Activated CD8-positive, alpha-beta memory T cell treated with anti-CD3 and anti-CD28 coated beads, Interleukin-2, amount 50 U/mL, for 4 hours (primary cell): Measurements from ENCODE around the gene ORMDL3.

Experiments used
- DNase-seq: peaks from one replicate; pipeline ENCODE4 v3.0.0-alpha.2; 2020

The ORMDL3 gene, protein sequence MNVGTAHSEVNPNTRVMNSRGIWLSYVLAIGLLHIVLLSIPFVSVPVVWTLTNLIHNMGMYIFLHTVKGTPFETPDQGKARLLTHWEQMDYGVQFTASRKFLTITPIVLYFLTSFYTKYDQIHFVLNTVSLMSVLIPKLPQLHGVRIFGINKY

DNA sequence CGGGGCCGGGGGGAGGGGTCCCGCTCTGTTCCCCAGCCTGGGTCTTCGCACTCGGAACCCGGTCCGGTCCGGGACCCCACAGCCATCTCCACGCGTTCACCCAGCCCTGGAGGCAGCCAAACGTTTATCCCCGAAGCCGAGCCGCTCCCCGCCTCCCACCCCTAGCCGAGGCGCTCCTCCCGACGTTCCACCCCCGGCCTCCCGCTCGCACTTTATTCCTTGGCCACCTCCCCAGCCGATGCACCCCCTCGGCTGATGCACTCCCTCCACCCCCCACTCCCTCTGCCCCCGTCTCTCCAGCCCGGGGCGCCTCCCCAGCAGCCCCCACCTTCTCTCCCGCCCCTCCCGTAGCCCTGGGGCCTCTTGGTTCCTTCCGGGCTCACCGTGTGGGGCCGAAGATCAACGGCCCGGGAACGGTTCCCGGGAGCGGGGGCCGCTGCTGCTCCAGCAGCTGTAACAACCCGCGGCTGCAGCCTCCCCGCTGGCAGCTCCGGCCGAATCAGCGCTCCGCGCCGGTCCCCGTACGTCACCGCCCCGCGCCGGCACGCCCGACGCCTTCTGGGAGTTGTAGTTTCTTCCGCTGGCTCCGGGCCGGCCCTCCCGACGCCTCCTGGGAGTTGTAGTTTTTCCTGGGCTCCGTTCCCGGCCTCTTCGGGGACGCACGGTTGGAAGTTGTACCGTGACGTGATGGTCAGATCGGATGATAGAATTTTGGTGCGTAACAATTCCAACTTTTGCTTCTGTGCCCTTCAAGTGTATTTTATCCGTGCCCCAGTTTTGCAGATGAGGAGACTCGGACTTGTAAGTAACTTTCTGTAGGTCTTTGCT is at the start of gene ORMDL3, which contains the start of gene LRRC3C:
Gene ORMDL3 (minus strand): TSS at position 501 of the 828 bp plus-strand sequence. CDS start 3,398 bp downstream, outside the sequence.
Gene LRRC3C (plus strand): TSS at position 632 of the 828 bp plus-strand sequence. CDS start 13,792 bp downstream, outside the sequence.
- peak; percentile 91 for DNase-seq

DNA sequence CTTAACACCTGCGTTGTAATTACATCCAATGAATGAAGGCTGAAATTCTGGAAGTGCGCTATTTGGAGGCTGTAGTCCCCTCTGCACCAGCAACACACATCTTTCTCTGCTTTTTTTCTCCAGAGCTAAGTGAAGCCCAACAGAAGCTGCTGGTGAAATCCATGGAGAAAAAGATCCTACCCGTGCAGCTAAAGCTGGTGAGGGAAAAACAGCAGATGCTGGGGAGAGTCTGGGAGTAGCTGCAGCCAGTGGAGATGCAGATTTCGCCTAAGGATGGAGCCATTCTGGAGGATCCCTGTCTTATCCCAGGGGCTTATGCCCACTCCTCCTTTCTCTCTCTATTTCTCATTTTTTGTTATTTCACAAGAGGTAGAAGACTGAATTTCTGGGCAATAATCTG is 48.4 kb upstream of the ORMDL3 start:
- no peak for DNase-seq

DNA sequence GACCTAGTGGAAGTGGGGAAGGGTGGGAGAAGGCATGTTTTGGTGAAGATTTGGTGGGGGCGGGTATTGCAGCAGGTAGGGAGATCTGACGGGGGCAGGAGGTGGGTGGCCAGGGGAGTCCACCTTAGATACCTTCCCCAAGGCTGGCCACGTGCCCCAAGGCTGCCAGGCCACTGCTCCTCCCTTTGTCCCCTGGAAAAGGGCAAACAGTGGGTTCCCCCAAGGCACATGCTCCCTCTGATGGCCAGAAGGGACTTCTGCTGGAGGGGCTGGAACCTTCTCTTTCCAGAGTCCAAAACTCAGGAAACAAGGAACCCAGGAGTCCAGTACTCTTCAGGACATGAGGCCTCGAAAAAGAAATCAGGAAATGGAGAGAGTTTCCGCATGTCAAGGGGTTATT is 47.0 kb upstream of the ORMDL3 start:
- no peak for DNase-seq

DNA sequence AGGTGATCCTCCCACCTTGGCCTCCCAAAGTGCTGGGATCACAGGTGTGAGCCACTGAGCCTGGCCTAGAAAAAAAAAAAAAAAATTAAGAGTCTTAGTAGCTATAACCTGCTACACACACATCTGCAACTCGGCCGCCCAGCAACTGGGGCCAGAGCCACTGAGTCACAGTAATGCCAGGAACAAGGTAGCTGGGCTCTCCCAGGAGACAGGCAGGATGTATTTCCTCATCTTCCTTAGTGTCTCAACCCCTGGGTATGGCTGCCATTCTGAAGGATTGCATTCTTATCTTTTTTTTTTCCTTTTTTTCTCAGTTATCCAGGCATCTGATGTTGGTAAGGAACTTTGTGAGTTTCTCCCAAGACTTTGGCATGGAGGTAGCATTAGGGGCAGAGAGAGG is 46.1 kb upstream of the ORMDL3 start:
- no peak for DNase-seq

DNA sequence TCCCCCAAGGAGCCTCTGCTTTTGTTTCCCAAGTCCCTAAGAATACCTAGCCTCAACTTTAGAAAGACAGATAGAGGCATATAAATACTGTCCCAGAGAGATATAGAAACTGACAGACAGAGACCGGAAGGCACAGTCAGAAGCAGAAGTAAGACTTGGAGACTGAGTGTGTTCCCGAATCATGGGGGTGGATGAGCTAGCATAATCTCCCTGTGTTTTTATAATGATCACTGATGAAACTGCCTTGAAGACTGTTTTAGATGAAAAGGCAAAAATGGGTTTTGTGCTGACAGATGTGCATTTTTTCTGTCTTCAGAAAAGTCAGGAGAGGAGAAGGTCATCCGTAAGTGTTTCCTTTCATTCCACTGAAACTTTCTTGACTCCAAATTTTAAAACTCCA is 44.9 kb upstream of the ORMDL3 start:
- DNase-seq, result no peak

DNA sequence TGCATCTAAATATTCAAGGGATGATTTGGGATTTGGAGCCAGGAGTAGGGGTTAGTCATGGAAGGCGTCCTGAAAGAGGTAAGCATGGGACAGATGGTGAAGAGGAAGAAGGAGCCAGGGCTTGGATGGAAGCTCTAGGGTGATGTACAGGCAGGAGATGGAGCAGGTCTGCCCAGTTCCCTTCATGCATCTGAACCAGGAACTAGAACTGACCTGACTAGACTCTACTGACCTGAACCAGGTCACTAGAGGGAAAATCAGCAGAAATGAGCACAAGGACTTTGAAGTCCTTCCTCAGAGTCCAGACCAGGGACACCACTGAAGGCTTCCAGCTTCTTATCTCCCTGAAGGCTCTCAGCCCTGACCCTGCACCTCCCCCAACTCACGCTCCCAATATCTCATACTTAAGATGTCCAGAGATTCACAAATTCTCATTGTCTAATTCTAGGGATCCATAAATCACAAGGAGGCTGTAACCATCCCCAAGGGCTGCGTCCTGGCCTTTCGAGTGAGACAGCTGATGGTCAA is 43.7 kb upstream of the ORMDL3 start:
- DNase-seq, result no peak

DNA sequence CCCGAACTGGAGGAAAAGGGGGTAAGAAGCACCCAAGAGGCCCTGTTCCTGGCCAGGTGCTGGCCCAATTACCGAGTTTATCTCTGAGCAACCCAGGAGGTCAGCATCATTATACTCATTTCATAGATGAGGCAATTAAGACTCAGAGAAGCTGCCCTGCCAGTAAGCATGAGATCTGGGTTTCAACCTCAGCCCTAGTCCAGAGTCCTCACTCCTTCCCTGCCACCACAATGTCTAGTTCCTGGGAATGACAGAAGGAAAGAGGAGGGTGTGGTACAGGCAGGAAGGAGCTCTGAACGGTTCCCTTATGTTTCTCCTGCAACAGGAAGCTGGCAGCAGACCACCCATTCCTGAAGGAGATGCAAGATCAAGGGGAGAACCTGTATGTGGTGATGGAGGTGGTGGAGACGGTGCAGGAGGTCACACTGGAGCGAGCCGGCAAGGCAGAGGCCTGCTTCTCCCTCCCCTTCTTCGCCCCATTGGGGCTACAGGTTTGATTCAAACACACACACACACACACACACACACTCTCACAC is 42.8 kb upstream of the ORMDL3 start:
- no peak for DNase-seq

DNA sequence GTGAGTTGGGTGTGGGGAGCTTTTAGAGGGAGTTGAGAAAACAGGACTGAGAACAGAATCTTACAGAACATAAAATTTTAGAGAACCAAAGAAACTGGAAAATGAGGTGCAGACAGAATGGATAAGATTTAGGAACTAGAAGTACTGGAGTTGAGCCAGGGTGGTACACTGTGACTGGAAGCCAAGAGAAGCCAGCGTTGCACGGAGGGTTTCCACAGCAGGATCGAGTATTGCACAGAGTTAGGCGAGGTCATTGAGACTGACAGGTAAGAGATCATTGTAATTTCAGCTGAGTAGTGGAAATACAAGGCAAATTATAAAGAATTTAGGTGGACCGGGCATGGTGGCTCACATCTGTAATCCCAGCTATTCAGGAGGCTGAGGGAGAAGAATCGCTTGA is 42.0 kb upstream of the ORMDL3 start:
- no peak for DNase-seq

DNA sequence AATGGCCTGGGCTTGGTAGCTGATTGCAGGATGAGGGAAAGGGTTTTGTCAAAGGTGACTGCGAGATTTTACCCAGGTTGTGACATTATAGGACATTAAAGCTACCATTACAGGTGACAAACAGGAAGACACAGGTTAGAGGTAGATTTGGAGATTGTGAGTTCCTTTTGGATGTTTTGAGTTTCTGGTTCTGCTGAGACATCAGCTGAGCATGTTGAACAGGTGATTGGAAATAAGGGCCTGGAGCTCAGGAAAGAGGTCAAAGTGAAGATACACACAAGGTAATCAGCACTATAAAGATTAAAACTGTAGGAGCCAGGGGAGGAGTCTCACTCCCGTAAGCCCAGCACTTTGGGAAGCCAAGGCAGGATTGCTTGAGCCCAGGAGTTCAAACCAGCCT is 41.4 kb upstream of the ORMDL3 start:
- DNase-seq, result no peak

DNA sequence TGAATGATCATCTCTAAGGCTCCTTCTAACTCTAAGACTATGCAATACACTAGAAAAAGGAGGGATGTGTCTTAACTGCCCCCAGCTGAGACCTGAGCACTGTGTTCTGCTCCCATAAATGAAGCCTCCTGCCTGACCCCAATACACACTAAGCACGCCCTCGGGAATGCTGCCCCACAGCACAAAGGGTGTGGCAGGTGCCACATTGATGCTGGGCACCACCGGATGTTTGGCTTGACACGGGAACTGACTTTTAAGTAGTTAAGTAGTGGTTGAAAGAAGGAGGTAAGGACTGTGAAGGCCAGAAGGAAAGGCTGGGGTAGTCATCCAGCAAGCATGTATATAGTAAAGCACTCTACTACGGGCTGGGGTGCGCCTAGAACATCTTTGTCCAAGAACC is 39.4 kb upstream of the ORMDL3 start:
- DNase-seq, result no peak

DNA sequence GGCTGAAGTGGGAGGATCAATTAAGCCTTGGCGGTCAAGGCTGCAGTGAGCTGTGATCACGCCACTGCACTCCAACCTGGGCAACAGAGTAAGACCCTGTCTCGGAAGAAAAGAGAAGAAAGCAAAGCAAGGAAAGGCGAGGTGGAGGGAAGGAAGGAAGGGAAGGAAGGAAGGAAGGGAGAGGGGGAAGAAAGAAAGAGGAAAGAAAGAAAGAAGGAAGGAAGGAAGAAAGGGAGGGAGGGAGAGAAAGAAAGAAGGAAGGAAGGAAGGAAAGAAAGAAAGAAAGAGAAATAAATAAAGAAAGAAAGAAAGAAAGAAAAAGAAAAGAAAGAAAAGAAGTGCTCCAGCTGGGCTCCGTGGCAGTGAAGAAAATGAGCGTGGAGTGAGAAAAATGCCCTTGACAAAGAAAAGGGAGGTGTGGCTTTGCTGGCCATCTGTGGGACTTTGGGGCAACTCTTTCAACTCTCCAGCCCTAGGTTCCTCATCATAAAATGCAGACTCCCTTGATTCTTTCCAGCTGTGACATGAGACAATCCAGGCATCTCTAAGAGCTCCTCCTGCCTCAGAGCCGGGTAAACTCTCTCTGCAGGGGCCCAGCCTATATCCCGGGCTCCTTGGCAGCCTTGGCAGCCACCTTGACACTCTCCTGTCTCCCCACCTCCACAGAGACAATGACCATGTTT is 37.8 kb upstream of the ORMDL3 start:
- no peak for DNase-seq

DNA sequence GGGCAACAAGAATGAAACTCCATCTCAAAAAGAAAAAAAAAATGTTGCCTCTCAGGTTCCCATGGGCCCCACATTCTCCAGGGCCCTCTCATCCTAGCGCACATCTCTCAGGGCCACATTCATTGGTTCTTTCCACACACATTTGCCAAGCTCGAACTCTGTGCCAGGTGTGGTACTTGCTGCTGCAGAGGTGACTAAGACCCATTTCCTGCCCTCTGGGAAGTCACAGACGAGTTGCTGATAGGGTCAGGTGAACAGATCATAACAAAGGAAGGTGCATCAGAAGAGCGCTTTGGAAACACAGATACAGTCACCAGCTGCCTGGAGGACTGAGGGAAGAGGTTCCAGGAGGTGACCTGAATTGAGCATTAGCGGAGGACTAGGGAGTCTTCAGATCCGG is 36.4 kb upstream of the ORMDL3 start:
- DNase-seq, result peak; percentile 40

DNA sequence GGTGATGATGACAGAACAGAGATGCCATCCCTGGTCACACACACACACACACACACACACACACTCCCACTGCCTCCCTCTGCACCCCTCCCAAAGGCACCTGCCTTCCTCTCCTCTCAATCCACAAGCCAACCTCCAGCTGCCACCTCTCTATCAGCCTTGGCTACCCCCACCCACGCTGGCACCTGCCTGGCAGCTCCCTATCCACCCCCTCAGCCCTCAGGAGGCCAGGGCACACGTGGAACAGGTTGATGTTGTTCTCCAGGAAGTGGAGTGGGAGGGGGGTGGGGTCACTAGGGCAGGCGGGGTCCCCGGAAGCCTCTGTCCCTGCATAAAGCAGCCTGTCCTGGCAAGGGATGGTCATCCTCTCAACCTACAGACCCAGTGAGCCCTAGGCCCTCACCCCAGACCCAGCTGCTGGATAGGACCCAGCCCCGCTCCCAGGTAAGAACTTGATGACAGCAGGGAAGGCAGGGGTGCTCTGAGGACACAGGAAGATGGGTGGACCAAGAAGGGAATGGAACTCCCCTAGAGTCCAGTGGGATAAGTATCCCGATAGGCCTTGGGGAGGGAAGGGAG is 35.3 kb upstream of the ORMDL3 start, which contains the start of gene GSDMA:
Gene GSDMA (plus strand): TSS at position 363 of the 579 bp plus-strand sequence. CDS start 2,684 bp downstream, outside the sequence.
- no peak for DNase-seq

DNA sequence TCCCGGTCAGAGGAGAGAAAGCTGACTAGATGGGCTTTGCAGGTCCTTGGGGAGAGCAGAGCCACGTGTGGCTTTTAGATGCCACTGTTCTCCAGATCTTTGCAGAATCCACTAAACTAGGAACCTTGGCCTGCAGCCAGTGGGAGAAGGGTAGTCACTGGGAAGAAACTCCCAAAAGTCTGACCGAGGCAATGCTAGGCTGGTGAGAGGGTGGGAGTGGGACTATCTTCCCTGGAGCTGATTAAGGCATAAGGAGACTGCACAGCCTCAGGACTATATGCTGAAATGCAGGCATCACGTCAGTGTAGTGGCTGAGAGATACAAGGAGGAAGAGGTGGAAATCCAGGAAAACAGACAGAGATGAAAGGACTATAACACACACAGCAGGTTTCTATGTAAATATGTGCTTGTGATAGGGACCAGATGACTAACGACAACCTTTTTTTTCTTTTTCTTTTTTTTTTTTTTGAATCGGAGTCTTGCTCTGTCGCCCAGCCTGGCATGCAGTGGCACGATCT is 33.2 kb upstream of the ORMDL3 start:
- no peak for DNase-seq

DNA sequence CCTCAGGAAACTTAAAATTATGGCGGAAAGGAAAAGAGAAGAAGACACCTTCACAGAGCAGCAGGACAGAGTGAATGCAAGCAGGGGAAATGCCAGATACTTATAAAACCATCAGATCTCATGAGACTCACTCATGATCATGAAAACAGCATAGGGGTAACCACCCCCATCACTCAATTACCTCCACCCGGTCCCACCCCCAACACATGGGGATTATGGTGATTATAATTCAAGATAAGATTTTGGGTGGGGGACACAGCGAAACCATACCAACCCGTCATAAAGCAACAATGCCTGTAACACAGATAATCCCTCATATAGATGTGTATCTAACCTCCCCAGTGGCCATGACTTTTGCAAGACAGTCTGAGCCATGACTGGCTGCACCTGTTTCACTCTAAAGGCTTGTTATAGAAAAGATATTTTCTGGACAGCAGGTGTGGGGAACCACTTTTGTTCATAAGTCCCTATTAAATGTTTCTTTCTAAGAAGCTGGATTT is 28.4 kb upstream of the ORMDL3 start:
- no peak for DNase-seq

DNA sequence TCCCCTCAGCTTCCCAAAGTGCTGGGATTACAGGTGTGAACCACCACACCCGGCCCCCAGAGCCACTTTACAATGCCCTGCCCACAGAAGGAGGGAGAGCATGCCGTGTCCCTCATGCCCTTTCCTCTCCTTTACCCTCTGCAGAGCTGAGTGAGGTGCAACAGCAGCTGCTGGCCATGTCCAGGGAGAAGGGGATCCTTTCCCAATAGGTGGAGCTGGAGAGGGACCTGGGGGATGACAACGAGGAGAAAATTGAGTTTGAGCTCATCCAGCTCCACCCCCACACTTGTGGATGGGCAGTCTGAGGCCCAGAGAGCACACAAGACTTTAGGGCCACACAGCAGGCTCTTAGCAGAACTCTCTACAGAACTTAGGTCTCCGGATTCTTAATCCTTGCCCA is 27.5 kb upstream of the ORMDL3 start:
- no peak for DNase-seq

DNA sequence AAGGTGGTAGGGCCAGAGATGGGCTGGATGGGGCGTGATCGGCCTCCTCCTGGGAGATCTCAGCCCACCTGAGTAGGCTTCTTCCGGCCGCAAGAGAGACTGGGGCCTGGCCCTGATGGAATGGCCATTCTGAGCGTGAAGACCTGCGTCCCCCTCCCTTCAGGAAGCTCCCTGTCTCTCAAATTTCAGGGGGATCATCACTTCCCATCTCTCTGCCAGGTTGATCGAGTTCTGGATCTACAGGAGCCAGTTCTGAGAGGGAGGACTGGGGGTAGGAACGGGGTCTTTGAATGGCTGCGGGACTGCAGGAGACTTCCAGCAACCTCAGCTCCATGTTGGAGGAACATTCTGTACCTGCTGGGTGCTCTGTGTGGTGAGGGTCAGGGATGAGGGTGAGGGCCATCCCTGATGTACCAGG is 26.1 kb upstream of the ORMDL3 start:
- DNase-seq, result no peak

DNA sequence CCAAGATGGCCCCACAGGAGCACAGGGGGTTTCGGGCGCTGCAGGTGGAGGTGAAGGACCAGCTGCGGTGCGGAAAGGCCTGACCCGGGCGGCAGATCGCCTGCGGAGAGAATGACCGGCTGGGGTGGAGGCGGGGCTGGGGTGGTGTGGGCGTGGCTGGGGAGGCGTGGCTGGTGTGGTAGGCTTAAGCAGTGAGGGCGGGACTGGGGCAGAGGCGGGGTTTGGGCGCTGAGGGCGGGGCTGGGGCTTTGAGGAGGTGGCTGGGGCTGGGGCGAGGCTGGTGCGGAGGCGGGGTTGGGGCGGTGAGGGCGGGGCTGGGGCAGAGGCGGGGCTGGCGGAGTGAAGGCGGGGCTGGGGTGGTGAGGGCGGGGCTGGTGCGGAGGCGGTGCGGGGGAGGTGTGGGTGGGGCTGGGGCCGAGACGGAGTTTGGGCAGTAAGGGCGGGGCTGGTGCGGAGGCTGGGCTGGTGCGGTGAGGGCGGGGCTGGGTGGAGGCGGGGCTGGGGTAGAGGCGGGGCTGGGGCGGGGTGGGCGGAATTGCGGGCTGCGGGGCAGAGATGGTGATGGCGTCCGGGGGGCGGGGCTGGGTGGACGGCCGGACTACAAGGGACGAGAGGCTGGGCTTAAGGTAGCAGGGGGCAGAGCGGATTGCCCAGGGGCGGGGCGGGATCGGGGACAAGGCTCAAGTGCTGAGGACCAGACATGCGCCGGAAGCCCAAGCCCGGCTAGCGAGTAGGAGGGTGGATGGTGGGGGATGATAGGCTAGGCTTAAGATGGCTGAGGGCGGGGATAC is 25.5 kb upstream of the ORMDL3 start:
- DNase-seq, result peak; percentile 93

DNA sequence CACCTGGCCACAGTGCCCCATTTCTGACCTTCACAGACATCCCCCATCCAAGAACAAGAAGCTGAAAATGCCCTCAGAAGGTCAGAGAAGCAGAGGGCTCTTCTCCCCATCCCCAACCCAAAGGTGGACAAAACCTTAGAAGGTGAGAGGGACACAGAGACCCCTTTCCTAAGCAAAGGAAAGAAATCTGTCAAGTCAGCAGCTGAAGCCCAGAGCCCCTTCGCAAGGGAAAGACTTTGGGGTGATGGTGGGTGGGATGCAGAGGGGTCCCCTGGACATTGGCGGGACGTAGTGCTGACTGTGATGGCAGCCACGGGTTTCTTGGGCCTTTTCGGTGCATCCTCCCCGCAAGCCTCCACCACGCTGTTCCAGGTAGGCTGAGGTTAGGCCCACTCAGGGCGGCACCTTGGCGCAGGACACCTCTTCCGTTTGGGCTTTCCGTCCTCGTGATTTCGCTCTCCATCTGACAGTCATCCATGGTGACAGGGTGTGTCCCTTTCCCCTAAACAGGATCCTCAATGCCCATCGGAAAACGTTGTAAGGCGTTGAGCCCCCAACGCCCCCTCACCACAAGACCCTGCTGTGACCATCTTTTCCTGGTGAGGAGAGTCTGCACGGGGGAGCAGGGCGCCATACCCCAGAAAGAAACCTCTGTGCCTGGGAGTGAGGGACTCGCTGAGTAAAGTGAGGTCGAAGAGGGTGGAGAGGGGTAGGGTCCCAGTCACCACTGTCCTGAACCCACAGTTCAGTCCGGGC is 24.7 kb upstream of the ORMDL3 start:
- DNase-seq, result no peak

DNA sequence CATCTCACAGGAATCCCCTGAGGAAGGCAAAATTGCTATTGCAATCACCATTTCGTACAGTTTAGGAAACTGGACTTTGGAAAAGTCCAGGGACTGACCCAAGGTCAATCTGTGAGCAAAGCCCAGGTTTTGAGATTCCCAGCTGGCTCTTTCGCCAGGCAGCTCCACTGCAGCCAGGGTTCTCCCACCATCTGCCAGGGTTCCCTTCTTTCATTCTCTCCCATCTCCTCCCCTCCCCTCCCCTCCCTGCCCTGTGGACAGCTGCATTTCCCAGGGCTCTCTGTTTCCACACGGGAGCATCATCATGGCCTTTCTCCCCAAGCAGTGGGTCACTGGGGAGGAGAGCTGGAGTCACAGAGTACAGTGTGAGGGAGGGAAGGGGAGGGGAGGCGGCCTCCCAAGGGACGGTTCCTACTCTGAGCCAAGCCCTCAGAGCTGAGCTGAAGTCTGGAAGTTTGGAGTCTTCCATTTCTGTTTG is 23.5 kb upstream of the ORMDL3 start:
- DNase-seq, result no peak

DNA sequence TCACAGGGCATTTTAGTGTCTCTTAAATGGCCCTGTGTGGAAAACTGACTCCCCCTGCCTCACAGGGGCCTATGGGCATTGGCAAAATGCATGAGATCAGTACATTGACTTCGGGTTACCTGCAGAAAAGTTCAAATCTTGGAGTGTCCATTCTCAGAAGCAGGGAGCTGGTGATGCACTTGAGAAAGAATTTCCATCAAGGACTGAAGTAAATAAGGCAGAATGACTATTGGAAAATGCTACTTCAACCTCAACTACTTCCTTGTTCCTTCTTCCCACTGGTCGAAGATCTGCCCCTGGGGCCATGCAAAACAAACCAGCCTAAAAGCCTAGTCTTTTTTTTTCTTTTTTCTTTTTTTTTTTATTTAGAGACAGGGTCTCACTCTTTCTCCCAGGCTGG is 21.6 kb upstream of the ORMDL3 start:
- no peak for DNase-seq
